ENCODE data around the gene NME1.
A peak's percentile ranks its signal among the peaks of the same experiment; 100 is the strongest.

NME1 gene

GRCh38 chr17:51150932-51151331 is 2.4 kb upstream of the NME1 start:
- Histone ChIP-seq H3K36me3 (ENCODE audit: insufficient read depth, insufficient read length, low read length) (peaks cover 13% of the 10 kb centered on the region), H3K27me3 (ENCODE audit: insufficient read depth, insufficient read length) (no peaks in the 10 kb centered on the region), H3K4me1 (ENCODE audit: insufficient read depth, insufficient read length) (no peaks in the 10 kb centered on the region), H3K4me3 (ENCODE audit: insufficient read length, low read depth) (no peak overlapping the region), H3K9ac (ENCODE audit: insufficient read length, low read depth) (no peak overlapping the region), H3K9me3 (ENCODE audit: insufficient read depth, low read length) (no peaks in the 10 kb centered on the region)
- no peak for DNase-seq (ENCODE audit: low read depth, low spot score)
- TF ChIP-seq ZNF274 (IDR thresholded peaks at IDR 0.05; ENCODE audit: low read depth, low read length) (no peak), SUZ12 (IDR thresholded peaks at IDR 0.05; ENCODE audit: extremely low read depth, insufficient read depth, insufficient read length) (no peak), YY1 (IDR thresholded peaks at IDR 0.05; ENCODE audit: insufficient read depth, insufficient read length) (no peak)

GRCh38 chr17:51152766-51153209 is 571 bp upstream of the NME1 start:
- DNase-seq (ENCODE audit: low read depth, low spot score) = no peak
- Histone ChIP-seq H3K9me3 (ENCODE audit: insufficient read depth, low read length) (no peaks in the 10 kb centered on the region), H3K27me3 (ENCODE audit: insufficient read depth, insufficient read length) (no peaks in the 10 kb centered on the region), H3K9ac (ENCODE audit: insufficient read length, low read depth) (peak overlapping the region; percentile 96), H3K4me3 (ENCODE audit: insufficient read length, low read depth) (peak overlapping the region; percentile 95), H3K4me1 (ENCODE audit: insufficient read depth, insufficient read length) (no peaks in the 10 kb centered on the region), H3K36me3 (ENCODE audit: insufficient read depth, insufficient read length, low read length) (peaks cover 31% of the 10 kb centered on the region)
- TF ChIP-seq SUZ12 (IDR thresholded peaks at IDR 0.05; ENCODE audit: extremely low read depth, insufficient read depth, insufficient read length) (no peak), ZNF274 (IDR thresholded peaks at IDR 0.05; ENCODE audit: low read depth, low read length) (no peak), YY1 (IDR thresholded peaks at IDR 0.05; ENCODE audit: insufficient read depth, insufficient read length) (no peak)

- Histone ChIP-seq H3K4me1 (ENCODE audit: insufficient read depth, insufficient read length) (no peaks in the 10 kb centered on the region), H3K9ac (ENCODE audit: insufficient read length, low read depth) (peak overlapping the region; percentile 96), H3K36me3 (ENCODE audit: insufficient read depth, insufficient read length, low read length) (peaks cover 45% of the 10 kb centered on the region), H3K9me3 (ENCODE audit: insufficient read depth, low read length) (no peaks in the 10 kb centered on the region), H3K4me3 (ENCODE audit: insufficient read length, low read depth) (peak overlapping the region; percentile 95), H3K27me3 (ENCODE audit: insufficient read depth, insufficient read length) (no peaks in the 10 kb centered on the region)
- TF ChIP-seq SUZ12 (IDR thresholded peaks at IDR 0.05; ENCODE audit: extremely low read depth, insufficient read depth, insufficient read length) (no peak), ZNF274 (IDR thresholded peaks at IDR 0.05; ENCODE audit: low read depth, low read length) (no peak), YY1 (IDR thresholded peaks at IDR 0.05; ENCODE audit: insufficient read depth, insufficient read length) (no peak)
- DNase-seq (ENCODE audit: low read depth, low spot score) = no peak
Measured at GRCh38 chr17:51154176-51154575, 817 bp downstream of the NME1 start.

- Histone ChIP-seq H3K9me3 (ENCODE audit: insufficient read depth, low read length) (no peaks in the 10 kb centered on the region), H3K4me3 (ENCODE audit: insufficient read length, low read depth) (no peak overlapping the region), H3K4me1 (ENCODE audit: insufficient read depth, insufficient read length) (no peaks in the 10 kb centered on the region), H3K9ac (ENCODE audit: insufficient read length, low read depth) (no peak overlapping the region), H3K27me3 (ENCODE audit: insufficient read depth, insufficient read length) (no peaks in the 10 kb centered on the region), H3K36me3 (ENCODE audit: insufficient read depth, insufficient read length, low read length) (peaks cover 57% of the 10 kb centered on the region)
- no peak for DNase-seq (ENCODE audit: low read depth, low spot score)
- no peak for TF ChIP-seq ZNF274 (IDR thresholded peaks at IDR 0.05; ENCODE audit: low read depth, low read length)
- no peak for TF ChIP-seq SUZ12 (IDR thresholded peaks at IDR 0.05; ENCODE audit: extremely low read depth, insufficient read depth, insufficient read length)
- TF ChIP-seq YY1 (IDR thresholded peaks at IDR 0.05; ENCODE audit: insufficient read depth, insufficient read length) = no peak
Measured at GRCh38 chr17:51155416-51155815, 2.1 kb downstream of the NME1 start.

- peaks cover 88% of the 10 kb centered on the region for H3K36me3 ChIP-seq (ENCODE audit: insufficient read depth, insufficient read length, low read length)
- no peak for DNase-seq (ENCODE audit: low read depth, low spot score)
- no peak for TF ChIP-seq ZNF274 (IDR thresholded peaks at IDR 0.05; ENCODE audit: low read depth, low read length)
Measured at GRCh38 chr17:51159604-51160003, 6.2 kb downstream of the NME1 start.

GRCh38 chr17:51161541-51161940 is 8.2 kb downstream of the NME1 start:
- Histone ChIP-seq H3K9me3 (ENCODE audit: insufficient read depth, low read length) (no peaks in the 10 kb centered on the region), H3K36me3 (ENCODE audit: insufficient read depth, insufficient read length, low read length) (peaks cover 78% of the 10 kb centered on the region), H3K27me3 (ENCODE audit: insufficient read depth, insufficient read length) (no peaks in the 10 kb centered on the region), H3K4me3 (ENCODE audit: insufficient read length, low read depth) (no peak overlapping the region), H3K9ac (ENCODE audit: insufficient read length, low read depth) (no peak overlapping the region), H3K4me1 (ENCODE audit: insufficient read depth, insufficient read length) (peaks cover 7% of the 10 kb centered on the region)
- no peak for TF ChIP-seq SUZ12 (IDR thresholded peaks at IDR 0.05; ENCODE audit: extremely low read depth, insufficient read depth, insufficient read length)
- TF ChIP-seq ZNF274 (IDR thresholded peaks at IDR 0.05; ENCODE audit: low read depth, low read length) = no peak
- TF ChIP-seq YY1 (IDR thresholded peaks at IDR 0.05; ENCODE audit: insufficient read depth, insufficient read length) = no peak
- DNase-seq (ENCODE audit: low read depth, low spot score) = no peak

More at GRCh38 chr17:51159604-51160003, 6.2 kb downstream of the NME1 start:
- Histone ChIP-seq H3K27me3 (ENCODE audit: insufficient read depth, insufficient read length) (no peaks in the 10 kb centered on the region), H3K4me1 (ENCODE audit: insufficient read depth, insufficient read length) (no peaks in the 10 kb centered on the region), H3K4me3 (ENCODE audit: insufficient read length, low read depth) (no peak overlapping the region), H3K9ac (ENCODE audit: insufficient read length, low read depth) (no peak overlapping the region), H3K9me3 (ENCODE audit: insufficient read depth, low read length) (no peaks in the 10 kb centered on the region)

GRCh38 chr17:51164911-51165679 is 11.7 kb downstream of the NME1 start:
- Histone ChIP-seq H3K4me1 (ENCODE audit: insufficient read depth, insufficient read length) (peaks cover 7% of the 10 kb centered on the region), H3K9ac (ENCODE audit: insufficient read length, low read depth) (peak overlapping the region; percentile 83), H3K9me3 (ENCODE audit: insufficient read depth, low read length) (no peaks in the 10 kb centered on the region), H3K4me3 (ENCODE audit: insufficient read length, low read depth) (peak overlapping the region; percentile 61), H3K36me3 (ENCODE audit: insufficient read depth, insufficient read length, low read length) (peaks cover 77% of the 10 kb centered on the region), H3K27me3 (ENCODE audit: insufficient read depth, insufficient read length) (no peaks in the 10 kb centered on the region)
- DNase-seq (ENCODE audit: low read depth, low spot score) = no peak
- TF ChIP-seq ZNF274 (IDR thresholded peaks at IDR 0.05; ENCODE audit: low read depth, low read length) (no peak), YY1 (IDR thresholded peaks at IDR 0.05; ENCODE audit: insufficient read depth, insufficient read length) (no peak), SUZ12 (IDR thresholded peaks at IDR 0.05; ENCODE audit: extremely low read depth, insufficient read depth, insufficient read length) (no peak)
